Measurements from ENCODE around the gene PDK1. TPM values are rescaled to one million over a fixed set of nuclear protein-coding genes. Genes with fewer than 3 reads are reported as not detected.
"Not testable (repeated sequence)": the region's sequence is repeated elsewhere in the genome, so short reads cannot be mapped to it uniquely, and the experiment has no call there.

Gene PDK1
- total and polyA plus RNA-seq, 2 donors from 2014 or later: 4.6 to 19.2 TPM

DNA sequence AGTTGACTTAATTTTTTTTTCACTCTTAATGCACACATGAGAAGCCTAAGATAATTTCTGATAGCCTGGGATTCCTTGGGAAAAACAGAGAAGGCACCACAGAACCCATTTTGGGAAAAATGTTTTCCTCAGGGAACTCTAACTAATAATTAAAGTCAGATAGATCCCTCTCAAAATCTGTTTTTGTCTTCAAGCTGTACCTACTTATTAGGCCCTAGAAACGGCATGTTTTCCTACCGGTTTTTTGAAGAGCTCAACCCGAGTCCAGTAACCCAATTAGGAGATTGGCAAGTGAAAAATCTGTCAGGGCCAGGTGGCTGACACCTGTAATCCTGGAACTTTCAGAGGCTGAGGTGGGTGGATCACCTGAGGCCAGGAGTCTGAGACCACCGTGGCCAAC lies 16.1 kb upstream of the PDK1 start:
- no peak for TF ChIP-seq CTCF (IDR thresholded peaks at IDR 0.05; ENCODE audit: borderline replicate concordance, extremely low read depth, insufficient read depth)
- intact Hi-C loops (cut with DNase I): no loop called here
- FAIRE-seq (no peak), DNase-seq (no peak)
- no peak overlapping the region for H3K27ac ChIP-seq (ENCODE audit: low read depth in 2 of 2, low read length in 2 of 2)
- H3K9me3 ChIP-seq (ENCODE audit: control insufficient read depth in 2 of 3, insufficient read depth in 1 of 3, low read length in 3 of 3): peaks cover 0 to 4% (median 0%) of the 10 kb centered on the region in 3 donors
- H3K36me3 ChIP-seq (ENCODE audit: control insufficient read depth in 2 of 3, insufficient read depth in 3 of 3, low read length in 3 of 3): no peaks in the 10 kb centered on the region
- H3K27me3 ChIP-seq (ENCODE audit: control insufficient read depth, insufficient read depth, low read length): no peaks in the 10 kb centered on the region
- no peaks in the 10 kb centered on the region for H3K4me1 ChIP-seq (ENCODE audit: control insufficient read depth in 2 of 3, insufficient read depth in 2 of 3, low read depth in 1 of 3, low read length in 3 of 3)
- no peak overlapping the region for H3K4me3 ChIP-seq (ENCODE audit: low read length in 3 of 3)
- H3K9ac ChIP-seq (ENCODE audit: low read length in 3 of 3): no peak overlapping the region

GRCh38 chr2:172540421-172540820 lies 15.5 kb upstream of the PDK1 start:
- intact Hi-C loops (cut with DNase I): no loop called here
- DNase-seq: no peak
- Histone ChIP-seq H3K9me3 (ENCODE audit: control insufficient read depth in 2 of 3, insufficient read depth in 1 of 3, low read length in 3 of 3) (peaks cover 0 to 4% (median 0%) of the 10 kb centered on the region in 3 donors), H3K9ac (ENCODE audit: low read length in 3 of 3) (no peak overlapping the region), H3K4me3 (ENCODE audit: low read length in 3 of 3) (no peak overlapping the region), H3K27me3 (ENCODE audit: control insufficient read depth, insufficient read depth, low read length) (no peaks in the 10 kb centered on the region), H3K36me3 (ENCODE audit: control insufficient read depth in 2 of 3, insufficient read depth in 3 of 3, low read length in 3 of 3) (no peaks in the 10 kb centered on the region), H3K4me1 (ENCODE audit: control insufficient read depth in 2 of 3, insufficient read depth in 2 of 3, low read depth in 1 of 3, low read length in 3 of 3) (no peaks in the 10 kb centered on the region), H3K27ac (ENCODE audit: low read depth in 2 of 2, low read length in 2 of 2) (no peak overlapping the region)
- FAIRE-seq: no peak
- TF ChIP-seq CTCF (IDR thresholded peaks at IDR 0.05; ENCODE audit: borderline replicate concordance, extremely low read depth, insufficient read depth): no peak

DNA sequence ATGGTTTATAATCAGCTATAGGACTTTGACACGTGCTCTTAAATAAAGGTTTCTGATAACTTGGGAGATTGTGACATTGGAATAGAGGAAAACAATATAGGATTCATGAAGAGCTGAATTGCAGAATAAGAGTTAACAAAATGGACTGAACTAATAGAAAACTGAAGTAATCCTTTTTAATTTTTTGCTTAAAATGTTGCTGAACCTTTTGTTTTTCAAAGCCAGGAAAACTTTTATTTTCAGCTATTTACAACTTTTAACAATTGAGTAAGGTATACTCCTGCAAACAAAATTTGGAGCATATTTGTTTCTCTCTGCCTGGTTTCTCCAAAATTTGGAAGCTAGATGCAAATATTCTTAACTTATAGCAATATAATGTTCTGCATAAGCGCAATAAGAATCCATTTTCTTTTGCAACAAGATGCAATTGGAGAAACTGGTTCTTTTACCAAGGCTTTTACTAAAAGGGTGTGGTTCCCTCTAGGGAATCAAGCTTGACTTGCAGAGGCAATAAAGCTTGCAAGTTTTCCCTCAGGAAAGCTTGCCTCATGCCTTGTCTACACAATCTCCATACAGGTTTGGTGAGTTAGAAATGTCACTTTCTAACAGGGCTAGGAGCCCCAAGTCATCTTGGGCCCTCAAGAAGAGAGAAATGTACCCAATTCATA lies 10.3 kb upstream of the PDK1 start:
- H3K27ac ChIP-seq (ENCODE audit: low read depth in 2 of 2, low read length in 2 of 2): no peak overlapping the region
- FAIRE-seq (no peak), DNase-seq (no peak)
- H3K4me3 ChIP-seq (ENCODE audit: low read length in 3 of 3): no peak overlapping the region
- no peak overlapping the region for H3K9ac ChIP-seq (ENCODE audit: low read length in 3 of 3)
- H3K27me3 ChIP-seq (ENCODE audit: control insufficient read depth, insufficient read depth, low read length): no peaks in the 10 kb centered on the region
- no peaks in the 10 kb centered on the region for H3K9me3 ChIP-seq (ENCODE audit: control insufficient read depth in 2 of 3, insufficient read depth in 1 of 3, low read length in 3 of 3)
- intact Hi-C loops (cut with DNase I): no loop called here
- no peaks in the 10 kb centered on the region for H3K4me1 ChIP-seq (ENCODE audit: control insufficient read depth in 2 of 3, insufficient read depth in 2 of 3, low read depth in 1 of 3, low read length in 3 of 3)
- TF ChIP-seq CTCF (IDR thresholded peaks at IDR 0.05; ENCODE audit: borderline replicate concordance, extremely low read depth, insufficient read depth): no peak
- H3K36me3 ChIP-seq (ENCODE audit: control insufficient read depth in 2 of 3, insufficient read depth in 3 of 3, low read length in 3 of 3): no peaks in the 10 kb centered on the region

DNA sequence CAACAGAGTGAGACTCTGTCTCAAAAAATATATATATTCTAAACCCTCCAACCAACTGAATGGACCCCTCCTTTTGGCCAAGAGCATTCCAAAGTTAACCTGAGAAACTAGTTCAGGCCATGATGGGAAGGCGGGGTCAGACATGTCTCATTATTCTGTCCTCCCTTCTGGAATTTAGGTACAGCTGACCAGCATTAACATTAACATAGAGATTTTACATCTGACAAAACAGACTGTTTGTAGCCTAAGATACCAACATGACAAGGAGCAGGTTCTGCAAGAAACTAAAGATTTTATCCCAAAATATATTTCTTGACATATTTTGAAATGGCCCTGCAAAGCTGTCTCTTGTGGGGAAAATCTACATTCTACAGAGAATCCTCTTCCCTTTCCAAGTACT lies 6.8 kb upstream of the PDK1 start:
- H3K9me3 ChIP-seq (ENCODE audit: control insufficient read depth in 2 of 3, insufficient read depth in 1 of 3, low read length in 3 of 3): no peaks in the 10 kb centered on the region
- no peak overlapping the region for H3K27ac ChIP-seq (ENCODE audit: low read depth in 2 of 2, low read length in 2 of 2)
- TF ChIP-seq CTCF (IDR thresholded peaks at IDR 0.05; ENCODE audit: borderline replicate concordance, extremely low read depth, insufficient read depth): no peak
- H3K9ac ChIP-seq (ENCODE audit: low read length in 3 of 3): no peak overlapping the region
- no peaks in the 10 kb centered on the region for H3K36me3 ChIP-seq (ENCODE audit: control insufficient read depth in 2 of 3, insufficient read depth in 3 of 3, low read length in 3 of 3)
- no peak for FAIRE-seq
- intact Hi-C loops (cut with DNase I): no loop called here
- H3K4me3 ChIP-seq (ENCODE audit: low read length in 3 of 3): no peak overlapping the region
- no peaks in the 10 kb centered on the region for H3K4me1 ChIP-seq (ENCODE audit: control insufficient read depth in 2 of 3, insufficient read depth in 2 of 3, low read depth in 1 of 3, low read length in 3 of 3)
- no peak for DNase-seq
- H3K27me3 ChIP-seq (ENCODE audit: control insufficient read depth, insufficient read depth, low read length): no peaks in the 10 kb centered on the region

- H3K27me3 ChIP-seq (ENCODE audit: control insufficient read depth, insufficient read depth, low read length); H3K9ac ChIP-seq (ENCODE audit: low read length in 3 of 3); H3K36me3 ChIP-seq (ENCODE audit: control insufficient read depth in 2 of 3, insufficient read depth in 3 of 3, low read length in 3 of 3); FAIRE-seq; H3K4me3 ChIP-seq (ENCODE audit: low read length in 3 of 3); H3K9me3 ChIP-seq (ENCODE audit: control insufficient read depth in 2 of 3, insufficient read depth in 1 of 3, low read length in 3 of 3); H3K27ac ChIP-seq (ENCODE audit: low read depth in 2 of 2, low read length in 2 of 2); DNase-seq; intact Hi-C loops (cut with DNase I); H3K4me1 ChIP-seq (ENCODE audit: control insufficient read depth in 2 of 3, insufficient read depth in 2 of 3, low read depth in 1 of 3, low read length in 3 of 3): not testable (repeated sequence)
Measured at GRCh38 chr2:172549802-172550201, 6.1 kb upstream of the PDK1 start.
